Osteocyte (in vitro differentiated cells): ENCODE data around the gene ZNF678. TPM values are rescaled to one million over a fixed set of nuclear protein-coding genes. Genes with fewer than 3 reads are reported as not detected.

ENCODE experiments used
- DNase-seq: peaks from one replicate; pipeline ENCODE4 v3.0.0; 2021; ENCODE audit warnings: mixed read lengths; ENCODE audit not compliant: unreplicated experiment; ENCODE audit errors: extremely low spot score
- H3K27ac Mint-ChIP-seq: one replicate; pipeline ENCODE4 v1.8.0; 2021; ENCODE audit warnings: mild to moderate bottlenecking, mixed read lengths; ENCODE audit not compliant: unreplicated experiment
- H3K27me3 Mint-ChIP-seq: one replicate; pipeline ENCODE4 v1.8.0; 2021; ENCODE audit warnings: mixed read lengths; ENCODE audit not compliant: unreplicated experiment
- H3K36me3 Mint-ChIP-seq: one replicate; pipeline ENCODE4 v1.8.0; 2021; ENCODE audit warnings: mixed read lengths; ENCODE audit not compliant: unreplicated experiment
- H3K4me1 Mint-ChIP-seq: one replicate; pipeline ENCODE4 v1.8.0; 2021; ENCODE audit warnings: mixed read lengths; ENCODE audit not compliant: unreplicated experiment
- H3K4me3 Mint-ChIP-seq: one replicate; pipeline ENCODE4 v1.8.0; 2021; ENCODE audit warnings: mild to moderate bottlenecking, moderate library complexity, mixed read lengths; ENCODE audit not compliant: unreplicated experiment
- H3K9me3 Mint-ChIP-seq: one replicate; pipeline ENCODE4 v1.8.0; 2021; ENCODE audit warnings: mixed read lengths; ENCODE audit not compliant: unreplicated experiment
- total RNA-seq: library from RNA; stranded (reverse); gene quantifications from 2 replicates; pipeline ENCODE4 v1.2.1, GENCODE V29; 2021
- TF ChIP-seq, protein P1 (sequence below): fragments of 200-600 bp; sonication (generic); IDR thresholded peaks from 2 replicates; pipeline ENCODE4 v1.5.0; 2021; ENCODE audit warnings: antibody characterized with exemption, mild to moderate bottlenecking, moderate library complexity

The ZNF678 gene
- total RNA-seq, 1 donor from 2014 or later, result 6.9 TPM

DNA sequence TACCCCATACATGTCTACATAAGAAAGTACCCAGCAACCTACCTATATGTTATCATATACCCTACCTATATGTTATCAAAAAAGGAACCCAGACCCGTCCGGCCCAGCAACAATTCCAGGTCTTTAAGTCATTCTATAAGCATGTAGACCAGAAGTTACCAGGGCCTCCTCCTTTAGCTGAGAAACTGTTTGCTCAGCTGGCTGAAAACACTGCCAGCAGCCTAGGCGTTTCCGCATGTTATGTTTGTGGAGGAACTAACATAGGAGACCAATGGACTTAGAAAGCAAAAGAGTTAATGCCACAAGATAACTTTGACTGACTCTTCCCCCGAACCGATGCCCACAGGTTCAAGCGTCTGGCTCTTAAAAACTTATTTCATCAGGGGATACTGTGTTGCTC, 7.1 kb upstream of the ZNF678 start:
- TF ChIP-seq, protein P1, sequence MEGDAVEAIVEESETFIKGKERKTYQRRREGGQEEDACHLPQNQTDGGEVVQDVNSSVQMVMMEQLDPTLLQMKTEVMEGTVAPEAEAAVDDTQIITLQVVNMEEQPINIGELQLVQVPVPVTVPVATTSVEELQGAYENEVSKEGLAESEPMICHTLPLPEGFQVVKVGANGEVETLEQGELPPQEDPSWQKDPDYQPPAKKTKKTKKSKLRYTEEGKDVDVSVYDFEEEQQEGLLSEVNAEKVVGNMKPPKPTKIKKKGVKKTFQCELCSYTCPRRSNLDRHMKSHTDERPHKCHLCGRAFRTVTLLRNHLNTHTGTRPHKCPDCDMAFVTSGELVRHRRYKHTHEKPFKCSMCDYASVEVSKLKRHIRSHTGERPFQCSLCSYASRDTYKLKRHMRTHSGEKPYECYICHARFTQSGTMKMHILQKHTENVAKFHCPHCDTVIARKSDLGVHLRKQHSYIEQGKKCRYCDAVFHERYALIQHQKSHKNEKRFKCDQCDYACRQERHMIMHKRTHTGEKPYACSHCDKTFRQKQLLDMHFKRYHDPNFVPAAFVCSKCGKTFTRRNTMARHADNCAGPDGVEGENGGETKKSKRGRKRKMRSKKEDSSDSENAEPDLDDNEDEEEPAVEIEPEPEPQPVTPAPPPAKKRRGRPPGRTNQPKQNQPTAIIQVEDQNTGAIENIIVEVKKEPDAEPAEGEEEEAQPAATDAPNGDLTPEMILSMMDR, result no peak
- Mint-ChIP-seq H3K4me3 (no peak overlapping the region), H3K36me3 (peaks cover 2% of the 10 kb centered on the region), H3K27ac (no peak overlapping the region), H3K27me3 (peaks cover 6% of the 10 kb centered on the region), H3K9me3 (peaks cover 17% of the 10 kb centered on the region), H3K4me1 (no peaks in the 10 kb centered on the region)
- no peak for DNase-seq

DNA sequence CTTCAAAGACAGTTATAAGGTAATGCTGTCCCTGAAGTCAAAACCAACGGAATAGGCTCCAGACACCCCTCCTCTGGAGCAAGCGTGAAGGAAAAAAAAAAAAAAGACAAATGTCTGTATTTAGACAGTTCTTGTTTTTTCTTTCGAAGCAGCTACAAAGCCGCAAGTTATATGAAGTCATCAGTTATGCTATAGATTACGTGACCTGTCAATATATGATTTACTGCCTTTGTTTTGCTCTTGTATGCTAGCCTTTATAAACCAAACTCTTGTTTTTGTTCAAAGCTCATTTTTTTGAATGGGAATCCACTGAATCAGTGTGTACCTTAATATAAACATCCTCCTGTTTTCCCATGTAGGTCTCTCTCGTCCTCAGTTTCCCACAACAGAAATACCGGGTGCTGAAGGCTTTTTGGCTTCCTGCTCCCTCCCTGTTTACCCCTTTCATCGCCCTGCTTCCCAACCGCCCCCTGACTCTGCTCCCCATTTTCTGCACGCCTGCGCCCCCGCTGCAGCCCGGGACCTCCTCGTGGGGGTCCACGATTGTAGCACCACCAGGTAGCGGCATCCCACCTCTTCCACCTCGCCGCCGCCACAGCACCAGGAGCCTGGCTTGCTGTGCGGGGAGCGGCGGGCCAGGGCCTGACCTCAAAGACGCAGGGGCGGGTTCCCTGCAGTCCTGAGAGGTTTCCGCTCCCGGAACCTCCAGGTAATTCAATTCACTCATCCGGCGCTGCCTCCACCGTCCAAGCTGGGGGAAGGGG, 5.2 kb upstream of the ZNF678 start:
- peaks cover under 1% of the 10 kb centered on the region for H3K4me1 Mint-ChIP-seq
- no peaks in the 10 kb centered on the region for H3K36me3 Mint-ChIP-seq
- DNase-seq, result no peak
- H3K9me3 Mint-ChIP-seq, result peaks cover 5% of the 10 kb centered on the region
- no peaks in the 10 kb centered on the region for H3K27me3 Mint-ChIP-seq
- no peak overlapping the region for H3K4me3 Mint-ChIP-seq
- no peak overlapping the region for H3K27ac Mint-ChIP-seq
- TF ChIP-seq, protein P1, result no peak

DNA sequence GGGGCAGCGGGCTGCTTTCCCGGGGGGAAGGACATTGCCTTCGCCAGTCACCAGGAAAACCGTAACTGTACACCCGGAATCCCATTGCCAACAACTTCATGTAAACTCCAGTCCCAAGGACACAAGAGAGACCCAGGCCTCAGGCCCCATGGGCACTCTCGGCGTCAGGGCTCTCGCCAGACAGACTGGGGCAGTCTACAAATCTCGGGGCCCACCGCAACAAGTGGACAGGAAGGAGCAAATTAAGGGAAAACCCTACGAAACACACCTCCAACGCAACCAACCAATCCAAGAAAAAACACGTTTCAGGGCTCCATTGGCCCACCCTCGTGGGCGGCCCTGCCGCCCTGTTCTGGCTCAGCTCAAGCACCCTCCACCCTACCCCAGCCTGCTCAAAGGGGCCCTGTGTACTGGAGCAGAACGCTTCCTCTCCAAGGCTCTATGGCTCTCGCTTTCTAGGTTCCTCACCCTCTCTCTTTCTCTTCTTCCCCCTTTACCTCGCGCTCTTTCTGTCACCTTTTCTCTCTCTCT, 4.6 kb upstream of the ZNF678 start:
- no peak for DNase-seq
- H3K27ac Mint-ChIP-seq, result no peak overlapping the region
- H3K9me3 Mint-ChIP-seq, result peaks cover 5% of the 10 kb centered on the region
- H3K27me3 Mint-ChIP-seq, result no peaks in the 10 kb centered on the region
- peaks cover 3% of the 10 kb centered on the region for H3K4me1 Mint-ChIP-seq
- H3K4me3 Mint-ChIP-seq, result no peak overlapping the region
- TF ChIP-seq, protein P1, result no peak
- no peaks in the 10 kb centered on the region for H3K36me3 Mint-ChIP-seq

GRCh38 chr1:227559499-227559898, 3.9 kb upstream of the ZNF678 start:
- DNase-seq, result no peak
- TF ChIP-seq, protein P1, result no peak
- peaks cover 3% of the 10 kb centered on the region for H3K9me3 Mint-ChIP-seq
- H3K27me3 Mint-ChIP-seq, result no peaks in the 10 kb centered on the region
- H3K4me1 Mint-ChIP-seq, result peaks cover 10% of the 10 kb centered on the region
- H3K36me3 Mint-ChIP-seq, result no peaks in the 10 kb centered on the region
- no peak overlapping the region for H3K27ac Mint-ChIP-seq
- no peak overlapping the region for H3K4me3 Mint-ChIP-seq

DNA sequence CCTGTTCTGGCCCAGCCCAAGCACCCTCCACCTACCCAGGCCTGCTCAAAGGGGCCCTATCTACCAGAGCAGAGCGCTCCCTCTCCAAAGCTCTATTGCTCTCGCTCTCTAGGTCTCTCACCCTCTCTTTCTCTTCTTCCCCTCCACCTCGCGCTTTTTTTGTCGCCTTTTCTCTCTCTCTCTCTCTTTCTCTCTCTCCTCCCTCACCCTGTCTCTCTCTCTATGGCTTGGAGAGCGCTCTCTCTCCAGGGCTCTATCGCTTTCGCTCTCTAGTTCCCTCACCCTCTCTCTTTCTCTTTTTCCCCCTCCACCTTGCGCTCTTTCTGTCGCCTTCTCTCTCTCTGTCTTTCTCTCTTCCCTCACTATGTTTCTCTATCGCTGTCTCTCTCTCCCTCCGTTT, 3.4 kb upstream of the ZNF678 start:
- DNase-seq, result no peak
- Mint-ChIP-seq H3K4me1 (peaks cover 11% of the 10 kb centered on the region), H3K27me3 (no peaks in the 10 kb centered on the region), H3K4me3 (no peak overlapping the region), H3K9me3 (no peaks in the 10 kb centered on the region), H3K36me3 (no peaks in the 10 kb centered on the region), H3K27ac (no peak overlapping the region)
- TF ChIP-seq, protein P1, result no peak
